ENCODE data around the gene UBD.
A peak's percentile ranks its signal among the peaks of the same experiment; 100 is the strongest.

Gene UBD

GRCh38 chr6:29559524-29560287 lies at the start of gene UBD:
Gene UBD (minus strand): TSS chr6:29559732. CDS start chr6:29559701, 31 bp downstream.
- no peak for DNase-seq

DNA sequence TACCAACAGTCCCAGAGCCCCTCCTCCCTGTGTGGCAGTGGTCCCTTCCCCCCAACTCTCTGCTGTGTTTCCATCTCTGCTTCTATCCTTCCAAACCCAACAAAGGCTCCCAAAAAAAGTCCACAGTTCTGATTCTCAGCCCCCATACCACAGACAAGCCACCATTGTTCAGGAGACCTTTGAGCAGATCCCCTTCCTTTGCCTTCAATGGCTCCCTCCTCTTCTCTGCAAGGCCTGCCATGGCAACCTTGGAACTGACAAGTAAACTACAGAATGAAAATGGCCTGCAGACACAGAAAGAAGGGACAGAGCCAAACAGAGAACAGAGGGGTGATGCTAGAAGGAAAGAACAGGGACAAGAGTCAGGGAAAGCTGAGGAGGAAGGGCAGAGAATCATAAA lies 48.6 kb upstream of the UBD start:
- DNase-seq, result no peak

- DNase-seq, result no peak
Measured at GRCh38 chr6:29603930-29604329, 44.4 kb upstream of the UBD start.

DNA sequence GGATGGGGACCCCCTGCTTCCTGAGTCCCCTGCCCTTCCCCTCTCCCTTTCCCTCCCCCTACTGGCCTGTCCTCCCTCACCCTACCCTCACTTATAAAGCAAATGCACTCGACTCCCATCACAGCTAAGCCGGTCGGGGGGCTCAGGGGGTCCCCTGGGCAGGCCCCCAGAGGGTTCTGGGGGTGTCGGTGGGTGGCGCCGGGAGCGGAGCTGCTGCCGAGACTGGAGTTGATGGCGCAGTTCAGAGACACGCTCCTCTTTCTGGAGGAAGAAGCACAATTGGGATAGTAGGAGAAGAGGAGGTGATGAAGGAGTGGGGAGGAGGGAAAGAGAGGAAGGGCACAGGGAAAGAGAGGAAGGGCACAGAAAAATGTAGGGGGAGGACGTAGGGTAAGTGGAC lies 43.9 kb upstream of the UBD start:
- DNase-seq, result no peak

GRCh38 chr6:29602564-29603361 lies 43.2 kb upstream of the UBD start:
- DNase-seq, result no peak

- no peak for DNase-seq
Measured at GRCh38 chr6:29598172-29598747, 38.7 kb upstream of the UBD start.

DNA sequence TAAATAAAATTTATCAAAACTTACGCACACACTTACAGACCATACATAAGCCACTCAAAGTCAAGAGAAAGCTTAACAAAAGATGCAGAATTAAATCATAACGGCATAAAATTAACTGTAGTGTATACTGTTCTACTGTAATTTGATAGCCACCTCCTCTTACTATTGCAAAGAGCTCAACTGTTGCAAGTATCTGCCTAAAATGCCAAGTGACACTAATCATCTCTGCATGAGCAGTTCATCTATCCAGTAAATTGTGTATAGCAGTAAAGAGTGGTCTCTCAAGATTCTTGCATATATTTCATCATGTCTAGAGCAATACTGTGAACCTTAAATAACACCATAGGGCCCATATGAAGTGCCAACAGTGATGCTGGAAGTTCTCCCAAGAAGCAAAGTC lies 37.7 kb upstream of the UBD start:
- DNase-seq, result no peak

GRCh38 chr6:29596381-29596900 lies 36.9 kb upstream of the UBD start:
- DNase-seq, result no peak

GRCh38 chr6:29593199-29593855 lies 33.8 kb upstream of the UBD start:
- no peak for DNase-seq

GRCh38 chr6:29591677-29592076 lies 32.1 kb upstream of the UBD start:
- DNase-seq, result no peak

- no peak for DNase-seq
Measured at GRCh38 chr6:29590218-29590808, 30.8 kb upstream of the UBD start.

- peak; percentile 5 to 53 (median 16) for DNase-seq
Measured at GRCh38 chr6:29589423-29590048, 30.0 kb upstream of the UBD start.

DNA sequence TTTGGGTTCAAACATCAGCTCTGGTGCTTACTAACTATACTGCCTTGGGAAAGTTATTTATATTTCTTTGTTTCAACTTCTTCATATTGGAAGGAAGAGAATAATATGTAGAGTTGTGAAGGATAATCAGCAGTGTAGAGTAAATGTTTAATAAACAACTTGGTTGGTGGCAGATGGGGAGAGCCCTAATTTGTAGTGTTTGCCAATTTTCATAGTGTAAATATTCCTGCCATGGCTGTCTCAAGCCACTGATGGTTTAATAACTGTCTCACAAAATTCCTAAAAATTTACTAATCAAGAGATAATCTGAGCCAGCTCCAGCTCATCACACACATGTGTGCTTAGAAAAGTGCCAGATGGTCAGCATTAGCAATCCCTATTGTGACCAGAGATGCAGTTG lies 25.3 kb upstream of the UBD start, which contains the start of gene OR2H2:
Gene OR2H2 (plus strand): TSS at position 301 of the 400 bp plus-strand sequence. CDS start 2,824 bp downstream, outside the sequence.
- DNase-seq, result no peak

DNA sequence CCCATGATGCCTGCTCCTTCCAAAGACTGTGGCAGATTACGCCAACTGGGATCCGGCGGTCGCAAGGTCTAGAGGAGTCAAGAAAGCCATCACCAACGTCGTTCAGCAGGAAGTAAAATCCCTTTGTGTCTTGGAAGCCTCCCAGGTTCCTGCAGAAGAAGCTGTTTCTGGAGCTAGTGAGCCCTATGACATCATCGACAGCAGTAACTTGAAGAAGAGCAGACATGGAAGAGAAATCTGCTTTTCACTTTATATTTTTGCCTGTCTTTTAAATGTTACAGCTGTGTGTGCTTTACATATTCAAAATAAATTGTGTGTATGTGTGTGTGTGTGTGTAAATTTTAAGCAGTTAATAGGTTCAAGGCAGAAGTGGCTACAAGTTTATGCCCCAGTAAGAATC lies 18.0 kb upstream of the UBD start:
- DNase-seq, result no peak

GRCh38 chr6:29576056-29576455 lies 16.5 kb upstream of the UBD start:
- no peak for DNase-seq

GRCh38 chr6:29567991-29568390 lies 8.5 kb upstream of the UBD start:
- DNase-seq, result no peak

DNA sequence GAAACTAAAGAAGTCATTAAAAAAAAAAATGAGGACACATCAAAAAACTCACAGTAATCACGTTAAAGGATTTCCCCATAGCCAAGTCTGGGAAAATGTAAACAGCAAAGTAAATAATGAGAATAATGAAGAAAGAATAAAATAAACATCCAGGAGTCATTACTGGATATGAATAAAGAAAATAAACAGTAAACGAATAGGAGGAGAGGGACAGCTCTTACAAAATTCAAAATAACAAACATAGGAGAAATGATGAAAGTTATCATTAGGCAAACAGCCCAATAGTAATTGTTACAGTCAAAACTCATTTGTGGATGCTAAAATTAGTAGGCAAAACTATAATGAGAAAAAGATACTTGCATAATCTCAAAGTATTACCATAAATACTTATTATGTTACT lies 8.0 kb upstream of the UBD start:
- no peak for DNase-seq

GRCh38 chr6:29566856-29567255 lies 7.3 kb upstream of the UBD start:
- DNase-seq, result no peak

GRCh38 chr6:29564875-29565274 lies 5.3 kb upstream of the UBD start:
- no peak for DNase-seq

DNA sequence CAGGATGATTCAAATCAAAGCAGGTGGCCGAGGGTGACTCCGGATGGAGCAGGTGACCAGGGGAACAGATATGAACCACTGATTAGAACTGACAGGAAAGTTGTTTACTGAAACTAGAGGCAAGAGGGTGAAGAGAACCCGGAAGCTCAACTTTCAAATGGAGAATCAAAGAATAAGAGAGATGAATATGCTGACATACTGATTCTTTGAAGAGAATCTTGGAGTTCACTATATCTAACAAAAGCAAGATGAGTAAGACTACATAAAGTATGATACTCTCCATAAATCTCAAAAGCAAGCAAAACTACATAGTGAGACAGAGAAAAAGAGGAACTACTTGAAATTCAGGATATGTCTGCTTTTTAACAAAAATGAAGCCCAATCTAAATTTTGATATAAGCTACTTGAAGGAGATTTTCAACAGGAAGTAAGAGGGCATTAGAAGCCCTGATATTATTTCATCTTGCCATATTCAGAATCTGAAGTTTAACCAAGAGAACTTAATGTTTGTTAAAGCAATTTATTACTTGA lies 4.0 kb upstream of the UBD start:
- DNase-seq, result no peak

- DNase-seq, result no peak
Measured at GRCh38 chr6:29561606-29562181, 2.2 kb upstream of the UBD start.
